ENCODE measurements around the gene CCL19.

- TF ChIP-seq ZC3H10 (CRISPR knock-in tag; IDR thresholded peaks at IDR 0.05) (no peak), ZFP3 (CRISPR knock-in tag; IDR thresholded peaks at IDR 0.05) (no peak), PATZ1 (CRISPR knock-in tag; IDR thresholded peaks at IDR 0.05; ENCODE audit: borderline replicate concordance) (no peak), ESRRG (CRISPR knock-in tag; IDR thresholded peaks at IDR 0.05) (no peak), TOX (CRISPR knock-in tag; IDR thresholded peaks at IDR 0.05; ENCODE audit: borderline replicate concordance) (no peak), BACH2 (CRISPR knock-in tag; IDR thresholded peaks at IDR 0.05; ENCODE audit: borderline replicate concordance) (no peak), TSHZ2 (CRISPR knock-in tag; IDR thresholded peaks at IDR 0.05) (no peak), ZFP30 (CRISPR knock-in tag; IDR thresholded peaks at IDR 0.05) (no peak), ISL1 (CRISPR knock-in tag; IDR thresholded peaks at IDR 0.05) (no peak), RARB (CRISPR knock-in tag; IDR thresholded peaks at IDR 0.05) (no peak)
- TF ChIP-seq, protein P1, sequence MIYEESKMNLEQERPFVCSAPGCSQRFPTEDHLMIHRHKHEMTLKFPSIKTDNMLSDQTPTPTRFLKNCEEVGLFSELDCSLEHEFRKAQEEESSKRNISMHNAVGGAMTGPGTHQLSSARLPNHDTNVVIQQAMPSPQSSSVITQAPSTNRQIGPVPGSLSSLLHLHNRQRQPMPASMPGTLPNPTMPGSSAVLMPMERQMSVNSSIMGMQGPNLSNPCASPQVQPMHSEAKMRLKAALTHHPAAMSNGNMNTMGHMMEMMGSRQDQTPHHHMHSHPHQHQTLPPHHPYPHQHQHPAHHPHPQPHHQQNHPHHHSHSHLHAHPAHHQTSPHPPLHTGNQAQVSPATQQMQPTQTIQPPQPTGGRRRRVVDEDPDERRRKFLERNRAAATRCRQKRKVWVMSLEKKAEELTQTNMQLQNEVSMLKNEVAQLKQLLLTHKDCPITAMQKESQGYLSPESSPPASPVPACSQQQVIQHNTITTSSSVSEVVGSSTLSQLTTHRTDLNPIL (CRISPR knock-in tag; IDR thresholded peaks at IDR 0.05; ENCODE audit: low read depth) = no peak
Measured at GRCh38 chr9:34732478-34732877, 41.4 kb upstream of the CCL19 start.

Measured in SK-N-SH treated with all-trans-retinoic acid at 6 μM for 48 hours (cell line).